Body of pancreas (tissue), 4 donors: ENCODE data around the gene BTBD9. TPM values are rescaled to one million over a fixed set of nuclear protein-coding genes. Genes with fewer than 3 reads are reported as not detected.

Experiments
- ATAC-seq: fragments of 150-250 bp; one replicate; pipeline ENCODE4 v1.9.1; 2016
- DNase-seq, 4 donors: peaks; one replicate each; pipeline ENCODE4 v3.0.0-alpha.2; 2019
- H3K27ac ChIP-seq, 4 donors: fragments of 200-600 bp; sonication (generic); 1 replicate in 3 of 4; 2 replicates in 1 of 4; pipeline versions ENCODE4 v1.5.1 to v1.6.1; 2016 to 2019; ENCODE audit warnings: mild to moderate bottlenecking in 1 of 4, mixed read lengths in 1 of 4, moderate library complexity in 1 of 4
- H3K27me3 ChIP-seq, 2 donors: fragments of 200-600 bp; sonication (generic); one replicate each; pipeline ENCODE4 v1.6.0; 2016; ENCODE audit warnings: mild to moderate bottlenecking in 1 of 2
- H3K36me3 ChIP-seq, 2 donors: fragments of 200-600 bp; sonication (generic); replicated peaks in 1 of 2; 2 replicates each; pipeline ENCODE4 v1.5.1; 2016; ENCODE audit warnings: low read depth in 2 of 2; ENCODE audit not compliant: insufficient read depth in 1 of 2
- H3K4me1 ChIP-seq: fragments of 200-600 bp; sonication (generic); one replicate; pipeline ENCODE4 v1.6.0; 2016
- H3K4me3 ChIP-seq, 2 donors: fragments of 200-600 bp; sonication (generic); 1 replicate in 1 of 2; 2 replicates in 1 of 2; pipeline ENCODE4 v1.5.1; 2016 to 2019
- H3K9me3 ChIP-seq, 3 donors: fragments of 200-600 bp; sonication (generic); 1 replicate in 2 of 3; 2 replicates in 1 of 3; pipeline ENCODE4 v1.5.1; 2016
- POLR2A ChIP-seq, 3 donors: fragments of 450-650 bp; IDR thresholded peaks; one replicate each; pipeline ENCODE4 v1.6.1; 2016; ENCODE audit warnings: antibody characterized with exemption in 3 of 3, mild to moderate bottlenecking in 2 of 3
- WGBS, 2 donors: methylation state at CpG; one replicate each; pipeline ENCODE4 v1.1.5; 2017; 5-methylcytosine and 5-hydroxymethylcytosine counted together
- intact Hi-C: fragments of 100-400 bp; cut with DNase I; formaldehyde crosslinking; loops from one replicate; pipeline ENCODE4 v1.15.1; 2023
- total RNA-seq, 2 donors: library from RNA; depleted of rRNA; stranded (reverse); fragments of >200 nt; gene quantifications; one replicate each; pipeline ENCODE4 v1.1.0, GENCODE V29; 2016
- TF ChIP-seq, protein P1 (sequence below), 7 experiments: fragments of 450-650 bp in 4 of 7; fragments of 200-600 bp in 3 of 7; sonication (generic) in 3 of 7; IDR thresholded peaks; one replicate each; pipeline ENCODE4 v1.5.1; 2016 to 2019; ENCODE audit warnings: antibody characterized with exemption in 7 of 7

BTBD9 gene
- total RNA-seq, 2 donors from 2014 or later, result 11.9 to 29.3 TPM

DNA sequence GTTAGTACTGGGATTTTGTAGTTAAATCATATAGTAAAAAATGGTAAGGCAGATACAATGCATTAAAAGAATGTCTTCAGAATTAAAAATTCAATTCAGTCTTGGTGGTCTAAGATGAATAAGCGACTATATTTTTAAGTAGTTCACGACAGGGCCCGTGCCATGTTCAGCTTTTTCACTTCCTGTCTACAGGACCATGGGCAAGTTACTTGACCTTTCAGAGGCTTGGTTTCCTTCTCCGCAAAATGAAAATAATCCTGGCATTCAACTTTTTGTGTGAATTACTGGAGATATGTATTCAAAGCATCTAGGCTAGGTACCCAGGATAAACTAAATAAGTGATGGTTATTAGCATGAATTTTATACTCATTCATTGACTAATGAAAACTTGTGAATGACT is 216.0 kb downstream of the BTBD9 start:
- no peak for ATAC-seq
- Histone ChIP-seq H3K27ac (no peak overlapping the region), H3K36me3 (no peaks in the 10 kb centered on the region), H3K4me1 (no peaks in the 10 kb centered on the region), H3K4me3 (no peak overlapping the region), H3K9me3 (peaks cover 0 to 3% (median 0%) of the 10 kb centered on the region in 3 donors), H3K27me3 (no peaks in the 10 kb centered on the region)
- WGBS, 2 donors, result 63 to 87% methylated on average over 4 of the region's 4 CpGs
- intact Hi-C loops, result no loop called here
- DNase-seq, result no peak
- TF ChIP-seq, protein P1, sequence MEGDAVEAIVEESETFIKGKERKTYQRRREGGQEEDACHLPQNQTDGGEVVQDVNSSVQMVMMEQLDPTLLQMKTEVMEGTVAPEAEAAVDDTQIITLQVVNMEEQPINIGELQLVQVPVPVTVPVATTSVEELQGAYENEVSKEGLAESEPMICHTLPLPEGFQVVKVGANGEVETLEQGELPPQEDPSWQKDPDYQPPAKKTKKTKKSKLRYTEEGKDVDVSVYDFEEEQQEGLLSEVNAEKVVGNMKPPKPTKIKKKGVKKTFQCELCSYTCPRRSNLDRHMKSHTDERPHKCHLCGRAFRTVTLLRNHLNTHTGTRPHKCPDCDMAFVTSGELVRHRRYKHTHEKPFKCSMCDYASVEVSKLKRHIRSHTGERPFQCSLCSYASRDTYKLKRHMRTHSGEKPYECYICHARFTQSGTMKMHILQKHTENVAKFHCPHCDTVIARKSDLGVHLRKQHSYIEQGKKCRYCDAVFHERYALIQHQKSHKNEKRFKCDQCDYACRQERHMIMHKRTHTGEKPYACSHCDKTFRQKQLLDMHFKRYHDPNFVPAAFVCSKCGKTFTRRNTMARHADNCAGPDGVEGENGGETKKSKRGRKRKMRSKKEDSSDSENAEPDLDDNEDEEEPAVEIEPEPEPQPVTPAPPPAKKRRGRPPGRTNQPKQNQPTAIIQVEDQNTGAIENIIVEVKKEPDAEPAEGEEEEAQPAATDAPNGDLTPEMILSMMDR (IDR thresholded peaks at IDR 0.05), result no peak
- TF ChIP-seq POLR2A (IDR thresholded peaks at IDR 0.05), result no peak

DNA sequence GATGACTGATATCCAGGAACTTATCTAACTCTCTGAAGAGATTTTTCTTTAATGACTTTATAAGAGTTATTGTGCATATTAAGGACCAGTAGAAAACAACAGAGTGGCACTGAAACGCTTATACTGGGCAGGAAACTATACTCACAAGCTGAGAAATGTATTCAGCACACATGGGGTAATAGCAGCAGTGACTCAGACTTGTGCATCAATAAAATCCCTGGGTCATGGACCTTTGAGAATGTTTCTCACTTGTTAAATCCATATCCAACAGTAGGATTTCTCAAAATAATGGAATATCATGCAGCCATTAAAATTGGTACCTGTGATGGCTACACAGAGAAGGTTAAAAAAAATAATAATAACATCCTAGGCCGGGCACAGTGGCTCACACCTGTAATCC is 219.5 kb downstream of the BTBD9 start:
- 92 to 98% methylated on average over 2 of the region's 2 CpGs for WGBS, 2 donors
- no peak for ATAC-seq

DNA sequence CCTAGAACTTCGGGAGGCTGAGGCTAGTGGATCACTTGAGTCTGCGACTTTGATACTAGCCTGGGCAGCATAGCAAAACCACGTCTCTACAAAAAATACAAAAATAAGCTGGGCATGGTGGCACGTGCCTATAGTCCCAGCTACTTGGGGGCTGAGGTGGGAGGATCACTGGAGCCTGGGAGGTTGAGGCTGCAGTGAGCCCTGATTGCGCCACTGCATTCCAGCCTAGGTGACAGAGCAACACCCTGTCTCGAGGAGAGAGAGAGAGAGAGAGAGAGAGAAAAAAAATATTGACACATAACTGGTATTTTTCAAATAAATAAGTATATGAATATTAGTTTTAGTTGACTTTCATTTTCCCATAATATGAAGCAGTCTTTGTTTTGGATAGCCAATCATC is 222.2 kb downstream of the BTBD9 start:
- TF ChIP-seq, protein P1 (IDR thresholded peaks at IDR 0.05), result no peak
- no peak for TF ChIP-seq POLR2A (IDR thresholded peaks at IDR 0.05)
- no peaks in the 10 kb centered on the region for H3K36me3 ChIP-seq
- no peaks in the 10 kb centered on the region for H3K4me1 ChIP-seq
- no peak overlapping the region for H3K27ac ChIP-seq
- DNase-seq, result no peak
- intact Hi-C loops, result no loop called here
- no peaks in the 10 kb centered on the region for H3K27me3 ChIP-seq
- H3K4me3 ChIP-seq, result no peak overlapping the region
- 84 to 95% methylated on average over 5 to 6 of the region's 6 CpGs for WGBS, 2 donors
- no peak for ATAC-seq
- H3K9me3 ChIP-seq, result peaks cover 0 to 3% (median 0%) of the 10 kb centered on the region in 3 donors

More for the DNA sequence above, 219.5 kb downstream of the BTBD9 start:
- H3K4me3 ChIP-seq, result no peak overlapping the region
- H3K9me3 ChIP-seq, result peaks cover 0 to 3% (median 0%) of the 10 kb centered on the region in 3 donors
- no peak for TF ChIP-seq POLR2A (IDR thresholded peaks at IDR 0.05)
- TF ChIP-seq, protein P1 (IDR thresholded peaks at IDR 0.05), result no peak
- H3K27ac ChIP-seq, result no peak overlapping the region
- H3K4me1 ChIP-seq, result no peaks in the 10 kb centered on the region
- DNase-seq, result no peak
- no peaks in the 10 kb centered on the region for H3K36me3 ChIP-seq
- intact Hi-C loops, result no loop called here
- no peaks in the 10 kb centered on the region for H3K27me3 ChIP-seq

DNA sequence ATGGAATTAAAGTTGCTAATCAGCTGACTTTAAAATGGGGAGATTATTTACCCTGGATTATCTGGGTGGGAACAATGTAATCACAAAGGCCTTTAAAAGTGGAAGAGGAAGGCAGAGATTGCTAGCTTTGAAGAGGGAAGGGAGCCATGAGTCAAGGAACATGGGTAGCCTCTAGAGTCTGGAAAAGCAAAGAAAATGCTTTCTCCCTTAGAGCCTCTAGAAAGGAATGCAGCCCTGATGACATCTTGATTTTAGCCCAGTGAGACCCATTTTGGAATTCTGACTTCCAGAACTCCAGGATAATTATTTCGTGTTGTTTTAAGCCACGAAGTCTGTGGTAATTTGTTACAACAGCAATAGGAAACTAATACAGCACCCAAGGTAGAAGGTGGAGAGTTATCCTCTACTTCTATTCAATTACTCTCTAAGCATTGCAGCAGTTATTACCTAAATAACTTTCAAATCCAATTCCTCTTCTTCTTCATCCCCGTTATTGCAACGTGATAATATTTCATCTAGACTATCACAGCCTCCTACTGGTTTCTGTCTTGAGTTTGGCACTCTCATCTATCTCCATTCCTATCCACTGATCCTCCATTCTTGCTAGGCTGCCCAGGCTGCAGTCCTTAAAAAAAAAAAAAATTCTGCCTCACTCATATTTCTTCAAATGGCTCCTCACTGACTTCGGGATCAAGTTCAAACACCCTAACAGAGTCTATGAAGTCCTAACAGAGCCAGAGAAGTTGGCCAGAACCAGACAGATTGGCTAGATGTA is 224.3 kb downstream of the BTBD9 start:
- H3K4me1 ChIP-seq, result no peaks in the 10 kb centered on the region
- H3K9me3 ChIP-seq, result peaks cover 0 to 3% (median 0%) of the 10 kb centered on the region in 3 donors
- 84 to 85% methylated on average over 5 of the region's 5 CpGs for WGBS, 2 donors
- H3K36me3 ChIP-seq, result no peaks in the 10 kb centered on the region
- no peaks in the 10 kb centered on the region for H3K27me3 ChIP-seq
- H3K27ac ChIP-seq, result no peak overlapping the region
- no peak overlapping the region for H3K4me3 ChIP-seq
- intact Hi-C loops, result no loop called here
- DNase-seq, result no peak
- no peak for ATAC-seq
- TF ChIP-seq POLR2A (IDR thresholded peaks at IDR 0.05), result no peak
- TF ChIP-seq, protein P1 (IDR thresholded peaks at IDR 0.05), result no peak
